WTC11 (cell line): Measurements from ENCODE around the gene TC2N.

Source experiments
- CTCF ChIP-seq: fragments of 200-600 bp; IDR thresholded peaks from 2 replicates; pipeline ENCODE4 v1.8.0; 2022; ENCODE audit warnings: antibody characterized with exemption
- JAZF1 ChIP-seq: fragments of 250-450 bp; sonication (Bioruptor Pico); IDR thresholded peaks from 2 replicates; pipeline ENCODE4 v1.9.0; 2021; ENCODE audit warnings: moderate library complexity, mild to moderate bottlenecking, inconsistent platforms

DNA sequence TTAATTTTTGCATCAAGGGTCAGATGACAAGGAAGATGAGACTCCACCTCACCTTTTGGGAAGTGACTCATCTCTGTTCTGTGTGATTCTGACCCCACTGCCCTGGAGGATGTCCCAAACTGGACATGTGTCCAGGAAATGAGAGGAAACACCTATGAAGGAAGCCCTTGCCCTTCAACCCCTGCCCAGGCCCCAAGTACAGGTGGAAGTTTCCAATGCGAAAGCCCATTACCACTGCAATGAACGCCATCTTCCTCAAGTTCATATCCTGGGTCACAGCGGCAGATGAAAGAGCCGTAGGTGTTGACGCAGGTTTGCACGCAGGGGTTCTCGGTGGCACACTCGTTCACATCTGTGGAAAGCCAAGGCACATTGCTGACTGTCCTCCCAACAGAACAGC, 19.6 kb upstream of the TC2N start:
- TF ChIP-seq CTCF, result no peak
- TF ChIP-seq JAZF1 (CRISPR knock-in tag), result no peak
